ENCODE measurements around the gene FBXL20.

The FBXL20 gene

GRCh38 chr17:39223907-39224777 lies 177.3 kb downstream of the FBXL20 start:
- DNase-seq: no peak

DNA sequence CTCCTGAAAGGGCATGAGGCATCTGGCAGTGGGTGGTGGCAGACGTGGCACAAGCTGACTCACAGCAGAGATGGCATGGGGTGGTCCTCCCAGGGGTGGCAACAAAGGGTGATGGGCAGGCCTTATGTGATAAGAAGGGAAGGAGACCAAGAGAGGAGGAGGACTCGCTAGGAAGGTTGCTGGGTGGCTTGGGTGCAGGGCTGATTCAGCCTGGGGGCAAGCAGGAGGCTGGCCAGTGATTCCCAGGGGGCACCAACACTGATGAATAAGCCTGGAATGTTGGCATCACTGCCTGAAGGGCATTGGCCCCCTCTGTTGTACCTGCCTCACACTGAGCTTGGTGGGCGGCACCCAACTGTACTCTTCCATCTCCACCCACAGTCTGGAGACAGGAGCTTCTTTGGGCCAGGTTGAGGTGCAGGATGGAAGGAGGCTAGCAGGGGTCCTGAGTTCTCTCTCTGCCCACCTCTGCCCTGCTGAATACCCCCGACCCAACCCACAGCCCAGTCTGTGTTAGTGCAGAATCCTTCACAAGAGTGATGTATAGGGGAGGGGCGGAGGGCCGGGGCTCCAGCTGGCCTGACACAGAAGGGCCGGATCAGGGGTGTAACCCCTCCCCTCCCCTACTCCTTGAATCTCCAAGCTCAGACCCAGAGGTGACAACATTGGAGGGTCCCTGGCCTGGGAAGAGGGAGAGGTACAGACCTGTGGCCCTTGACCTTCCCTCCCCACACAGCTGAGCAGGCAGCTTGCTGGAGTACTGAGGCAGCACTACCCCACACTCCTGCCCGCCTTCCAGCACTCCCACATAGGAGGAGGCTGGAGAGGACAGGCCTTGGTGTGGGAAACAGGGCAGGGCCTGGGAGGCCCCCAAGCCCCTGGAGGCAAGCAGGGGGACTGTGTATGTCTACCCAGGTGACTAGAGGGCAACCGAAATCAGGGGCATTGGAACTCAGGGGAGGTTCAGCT lies 178.3 kb downstream of the FBXL20 start:
- DNase-seq: no peak

GRCh38 chr17:39222151-39222550 lies 179.3 kb downstream of the FBXL20 start:
- no peak for DNase-seq

- no peak for DNase-seq
Observed at GRCh38 chr17:39221572-39221971, 179.9 kb downstream of the FBXL20 start.

GRCh38 chr17:39219647-39220154 lies 181.7 kb downstream of the FBXL20 start:
- no peak for DNase-seq

DNA sequence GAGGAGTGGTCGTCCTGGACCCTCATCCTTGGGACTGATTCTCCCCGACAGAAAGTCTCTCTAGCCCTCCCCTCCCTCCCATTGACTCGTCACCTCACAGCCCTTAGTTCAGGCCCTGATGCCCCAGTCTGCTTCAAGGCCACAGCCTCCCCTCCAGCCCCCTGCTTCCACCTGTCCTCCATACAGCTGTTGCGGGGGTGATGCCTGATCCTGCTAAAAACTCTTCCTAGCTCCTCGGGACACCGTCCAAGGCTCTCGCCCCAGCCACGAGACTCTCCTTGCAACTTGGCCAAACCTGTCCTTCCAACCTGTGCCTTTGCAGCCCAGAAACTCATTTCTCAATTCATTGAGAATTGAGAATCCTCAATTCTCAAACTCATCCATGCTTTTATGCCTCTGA lies 182.5 kb downstream of the FBXL20 start:
- no peak for DNase-seq

DNA sequence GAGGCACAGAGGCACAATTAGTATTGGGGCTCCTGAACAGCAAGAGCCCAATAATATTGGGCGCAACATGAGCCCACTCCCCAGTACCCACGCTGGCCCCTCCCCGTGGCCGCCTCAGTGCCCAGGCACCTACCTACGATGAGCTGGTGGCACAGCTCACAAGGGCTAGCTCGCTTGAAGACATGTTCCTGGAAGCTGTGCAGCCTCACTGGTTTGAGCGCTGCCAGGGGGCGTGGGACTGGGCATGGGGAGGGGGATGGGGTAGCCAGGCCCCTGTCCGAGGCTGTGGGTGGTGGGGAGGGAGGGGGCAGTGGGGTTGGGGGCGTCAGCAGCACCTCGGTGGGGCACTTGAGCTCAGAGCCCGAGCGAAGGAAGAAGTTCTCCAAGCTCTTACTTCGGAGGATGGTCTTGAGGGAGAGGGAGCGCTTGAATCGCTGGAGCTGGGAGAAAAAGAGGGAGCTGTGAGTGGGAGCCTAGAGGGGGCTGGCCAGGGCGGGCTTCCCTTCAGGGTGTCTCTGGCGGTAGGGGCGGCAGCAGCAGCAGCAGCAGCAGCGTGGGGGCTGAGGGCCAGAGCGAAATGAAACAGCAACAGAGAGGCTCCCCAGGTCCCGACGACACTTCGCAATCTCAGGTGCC lies 183.6 kb downstream of the FBXL20 start:
- DNase-seq: no peak

DNA sequence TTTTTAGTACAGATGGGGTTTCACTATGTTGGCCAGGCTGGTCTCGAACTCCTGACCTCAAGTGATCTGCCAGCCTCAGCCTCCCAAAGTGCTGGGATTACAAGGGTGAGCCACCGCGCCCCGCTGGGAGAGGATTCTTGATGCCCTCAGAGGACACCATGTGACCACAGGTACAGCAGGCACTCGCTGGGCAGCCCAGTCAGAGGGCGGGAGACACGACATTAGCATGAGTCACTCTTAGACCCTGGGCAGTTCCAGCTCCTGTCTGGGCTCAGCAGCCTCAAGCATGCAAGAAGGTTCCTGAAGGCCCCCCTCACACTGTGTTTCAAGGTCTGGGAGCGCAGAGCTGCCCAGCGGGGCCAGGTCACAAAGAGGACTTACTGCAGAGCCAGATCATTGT lies 187.6 kb downstream of the FBXL20 start:
- DNase-seq: no peak

- DNase-seq: no peak
Observed at GRCh38 chr17:39212841-39213480, 188.5 kb downstream of the FBXL20 start.

DNA sequence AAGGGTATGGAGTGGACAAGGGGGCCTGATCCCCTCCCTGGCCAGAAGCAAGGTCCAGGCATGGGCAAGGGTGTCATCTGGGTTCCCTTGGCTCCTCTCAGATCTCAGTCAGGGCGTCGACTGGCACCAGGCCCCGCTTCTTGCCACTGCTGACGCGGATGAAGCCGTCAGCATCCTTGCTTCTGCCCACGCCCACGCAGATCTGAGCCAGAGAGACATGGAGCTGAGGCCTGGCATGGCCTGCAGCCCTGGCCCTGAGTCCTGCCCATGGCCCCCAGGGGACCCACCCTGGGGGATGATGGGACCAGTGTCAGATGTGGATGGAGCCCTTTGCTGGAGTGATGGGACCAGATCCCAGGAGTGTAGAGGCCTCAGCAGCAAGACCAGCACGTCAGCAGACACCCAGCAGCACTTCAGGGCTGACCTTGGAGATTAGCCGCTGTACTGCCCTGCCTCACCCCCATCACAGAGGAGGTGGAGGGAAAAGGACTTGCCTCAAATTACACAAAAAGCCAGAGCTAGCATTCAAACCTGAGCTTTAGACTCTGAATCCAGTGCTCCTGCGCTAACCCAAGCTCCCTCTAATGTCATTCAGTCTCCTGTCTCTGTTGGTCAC lies 189.1 kb downstream of the FBXL20 start:
- no peak for DNase-seq

DNA sequence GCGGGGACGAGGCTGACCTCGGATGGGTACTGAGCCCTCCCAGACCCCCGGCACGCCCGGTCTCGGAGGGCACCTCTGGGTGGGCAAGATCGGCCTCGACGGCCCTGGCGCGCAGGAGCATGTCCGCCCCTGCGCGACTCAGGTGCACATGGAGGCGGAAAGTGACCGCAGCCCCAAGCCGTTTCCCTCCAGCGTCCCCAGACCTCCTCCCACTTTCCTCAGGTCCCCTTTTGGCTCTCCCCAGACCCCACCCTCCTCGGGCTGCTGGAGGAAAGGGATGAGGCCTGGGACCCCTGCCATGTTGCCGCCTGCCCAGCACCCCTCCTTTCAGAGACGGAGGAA lies 191.4 kb downstream of the FBXL20 start:
- DNase-seq: no peak

- no peak for DNase-seq
Observed at GRCh38 chr17:39209317-39210092, 191.9 kb downstream of the FBXL20 start.

- DNase-seq: no peak
Observed at GRCh38 chr17:39208893-39209292, 192.5 kb downstream of the FBXL20 start.

GRCh38 chr17:39208136-39208535 lies 193.3 kb downstream of the FBXL20 start:
- DNase-seq: no peak

GRCh38 chr17:39205112-39205526 lies 196.3 kb downstream of the FBXL20 start:
- no peak for DNase-seq

- DNase-seq: no peak
Observed at GRCh38 chr17:39204245-39204644, 197.2 kb downstream of the FBXL20 start.

All from cortex of kidney (tissue), 1 donor.